Measurements from ENCODE around the gene CDK5R2. TPM values are rescaled to one million over a fixed set of nuclear protein-coding genes. Genes with fewer than 3 reads are reported as not detected.

CDK5R2 gene
- total RNA-seq, 1 donor from 2014 or later: 0.13 TPM

DNA sequence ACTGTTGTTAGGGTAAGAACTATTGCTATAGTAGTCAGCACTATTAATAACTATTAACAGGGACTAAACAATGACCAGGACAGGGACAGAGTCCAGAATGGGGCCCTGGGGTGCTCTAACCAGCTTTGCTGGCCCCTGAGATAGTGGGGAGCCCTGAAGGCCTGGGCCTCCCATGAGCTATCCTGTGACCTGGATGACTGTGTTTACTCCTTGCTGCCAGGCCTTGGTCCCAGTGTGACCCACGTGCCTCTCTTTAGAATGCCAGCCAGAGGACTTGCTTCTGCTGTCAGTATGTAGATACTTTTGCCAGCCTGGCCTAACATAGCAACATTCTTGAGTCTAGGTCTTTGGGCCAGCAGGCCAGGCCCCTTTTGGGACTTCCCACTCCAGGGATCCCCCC is 11.4 kb downstream of the CDK5R2 start:
- Mint-ChIP-seq H3K27me3 (ENCODE audit: unreplicated experiment) (peaks cover 17% of the 10 kb centered on the region), H3K4me1 (ENCODE audit: unreplicated experiment) (no peaks in the 10 kb centered on the region), H3K9me3 (ENCODE audit: unreplicated experiment) (no peaks in the 10 kb centered on the region), H3K4me3 (ENCODE audit: unreplicated experiment) (no peak overlapping the region), H3K27ac (ENCODE audit: unreplicated experiment) (no peak overlapping the region), H3K36me3 (ENCODE audit: low read depth, unreplicated experiment) (no peaks in the 10 kb centered on the region)
- DNase-seq (ENCODE audit: low spot score): no peak
- TF ChIP-seq, protein P1, sequence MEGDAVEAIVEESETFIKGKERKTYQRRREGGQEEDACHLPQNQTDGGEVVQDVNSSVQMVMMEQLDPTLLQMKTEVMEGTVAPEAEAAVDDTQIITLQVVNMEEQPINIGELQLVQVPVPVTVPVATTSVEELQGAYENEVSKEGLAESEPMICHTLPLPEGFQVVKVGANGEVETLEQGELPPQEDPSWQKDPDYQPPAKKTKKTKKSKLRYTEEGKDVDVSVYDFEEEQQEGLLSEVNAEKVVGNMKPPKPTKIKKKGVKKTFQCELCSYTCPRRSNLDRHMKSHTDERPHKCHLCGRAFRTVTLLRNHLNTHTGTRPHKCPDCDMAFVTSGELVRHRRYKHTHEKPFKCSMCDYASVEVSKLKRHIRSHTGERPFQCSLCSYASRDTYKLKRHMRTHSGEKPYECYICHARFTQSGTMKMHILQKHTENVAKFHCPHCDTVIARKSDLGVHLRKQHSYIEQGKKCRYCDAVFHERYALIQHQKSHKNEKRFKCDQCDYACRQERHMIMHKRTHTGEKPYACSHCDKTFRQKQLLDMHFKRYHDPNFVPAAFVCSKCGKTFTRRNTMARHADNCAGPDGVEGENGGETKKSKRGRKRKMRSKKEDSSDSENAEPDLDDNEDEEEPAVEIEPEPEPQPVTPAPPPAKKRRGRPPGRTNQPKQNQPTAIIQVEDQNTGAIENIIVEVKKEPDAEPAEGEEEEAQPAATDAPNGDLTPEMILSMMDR (IDR thresholded peaks at IDR 0.05; ENCODE audit: unreplicated experiment): no peak

DNA sequence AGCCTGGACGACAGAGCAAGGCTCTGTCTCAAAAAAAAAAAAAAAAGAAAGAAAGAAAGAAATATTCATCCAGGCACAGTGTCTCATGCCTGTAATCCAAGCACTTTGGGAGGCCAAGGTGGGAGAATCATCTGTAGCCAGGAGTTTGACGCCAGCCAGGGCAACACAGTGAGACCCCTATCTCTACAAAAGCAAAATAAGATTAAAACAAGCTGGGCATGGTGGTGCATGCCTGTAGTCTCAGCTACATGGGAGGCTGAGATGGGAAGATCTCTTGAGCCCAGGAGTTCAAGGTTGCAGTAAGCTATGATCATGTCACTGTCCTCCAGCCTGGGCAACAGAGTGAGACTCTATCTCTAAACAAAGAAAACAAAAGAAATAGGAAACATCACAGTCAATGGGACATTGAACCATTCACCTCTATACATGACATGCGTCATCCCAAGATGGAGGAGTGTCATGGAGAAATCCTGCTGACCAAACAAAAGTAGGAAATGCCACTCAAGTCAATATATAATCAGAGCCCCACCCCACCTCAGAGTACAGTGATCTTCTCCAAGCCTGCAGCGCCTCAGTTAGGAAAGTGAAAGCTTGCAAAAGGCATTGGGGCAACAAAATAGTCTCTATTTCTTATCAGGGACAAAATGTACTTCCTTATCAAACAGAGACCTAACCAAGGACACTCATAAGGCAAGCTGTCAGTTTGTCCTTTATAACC is 15.8 kb downstream of the CDK5R2 start:
- H3K4me1 Mint-ChIP-seq (ENCODE audit: unreplicated experiment): no peaks in the 10 kb centered on the region
- no peak overlapping the region for H3K27ac Mint-ChIP-seq (ENCODE audit: unreplicated experiment)
- H3K27me3 Mint-ChIP-seq (ENCODE audit: unreplicated experiment): peaks cover 33% of the 10 kb centered on the region
- no peaks in the 10 kb centered on the region for H3K9me3 Mint-ChIP-seq (ENCODE audit: unreplicated experiment)
- no peaks in the 10 kb centered on the region for H3K36me3 Mint-ChIP-seq (ENCODE audit: low read depth, unreplicated experiment)
- TF ChIP-seq, protein P1 (IDR thresholded peaks at IDR 0.05; ENCODE audit: unreplicated experiment): no peak
- no peak for DNase-seq (ENCODE audit: low spot score)
- no peak overlapping the region for H3K4me3 Mint-ChIP-seq (ENCODE audit: unreplicated experiment)

DNA sequence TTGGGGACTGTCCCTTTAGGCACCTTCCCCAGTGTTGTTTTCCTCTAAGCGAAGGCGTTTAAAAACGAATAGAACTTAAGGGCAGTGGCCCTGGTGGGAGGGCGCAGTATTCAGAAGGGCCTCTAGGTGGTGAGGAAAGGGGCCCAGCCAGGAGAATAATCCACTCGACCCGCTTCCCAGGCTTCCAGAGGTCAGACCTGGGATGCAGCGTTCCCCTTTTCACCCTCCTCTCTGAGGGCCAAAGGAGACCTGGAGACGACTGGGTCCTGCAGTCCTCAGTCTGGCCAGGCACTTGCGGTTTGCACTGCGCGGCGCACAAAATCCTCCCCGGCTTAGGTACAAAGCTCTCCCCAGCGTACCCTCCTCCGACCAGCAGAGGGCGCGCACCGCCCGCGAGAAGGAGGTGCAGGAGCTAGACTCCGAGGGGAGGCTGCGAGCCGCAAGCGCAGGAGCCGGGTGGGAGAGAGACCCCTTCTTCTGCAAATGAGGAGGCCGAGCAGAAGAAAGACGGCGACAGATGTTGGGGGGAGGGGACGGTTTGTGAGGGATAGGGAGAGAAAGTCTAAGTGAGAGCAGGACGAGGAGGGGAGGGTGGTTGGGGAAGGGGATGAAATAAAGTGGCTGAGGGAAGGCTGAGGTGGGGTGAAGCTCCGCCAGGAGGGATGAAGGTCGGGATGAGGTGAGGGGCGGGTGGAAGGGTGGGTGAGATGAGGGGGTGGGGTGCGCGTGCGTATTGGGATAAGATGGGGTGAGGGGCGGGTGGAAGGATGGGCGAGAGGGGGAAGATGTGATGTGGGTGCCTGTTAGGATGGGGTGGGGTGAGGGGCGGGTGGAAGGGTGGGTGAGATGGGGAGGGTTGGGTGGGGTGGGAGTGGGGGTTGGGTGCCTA is 20.6 kb downstream of the CDK5R2 start:
- TF ChIP-seq, protein P1 (IDR thresholded peaks at IDR 0.05; ENCODE audit: unreplicated experiment): peak; percentile 95
- H3K27me3 Mint-ChIP-seq (ENCODE audit: unreplicated experiment): peaks cover 44% of the 10 kb centered on the region
- H3K9me3 Mint-ChIP-seq (ENCODE audit: unreplicated experiment): no peaks in the 10 kb centered on the region
- H3K4me1 Mint-ChIP-seq (ENCODE audit: unreplicated experiment): peaks cover 13% of the 10 kb centered on the region
- no peak overlapping the region for H3K27ac Mint-ChIP-seq (ENCODE audit: unreplicated experiment)
- no peak overlapping the region for H3K4me3 Mint-ChIP-seq (ENCODE audit: unreplicated experiment)
- peak; percentile 93 for DNase-seq (ENCODE audit: low spot score)
- H3K36me3 Mint-ChIP-seq (ENCODE audit: low read depth, unreplicated experiment): no peaks in the 10 kb centered on the region

DNA sequence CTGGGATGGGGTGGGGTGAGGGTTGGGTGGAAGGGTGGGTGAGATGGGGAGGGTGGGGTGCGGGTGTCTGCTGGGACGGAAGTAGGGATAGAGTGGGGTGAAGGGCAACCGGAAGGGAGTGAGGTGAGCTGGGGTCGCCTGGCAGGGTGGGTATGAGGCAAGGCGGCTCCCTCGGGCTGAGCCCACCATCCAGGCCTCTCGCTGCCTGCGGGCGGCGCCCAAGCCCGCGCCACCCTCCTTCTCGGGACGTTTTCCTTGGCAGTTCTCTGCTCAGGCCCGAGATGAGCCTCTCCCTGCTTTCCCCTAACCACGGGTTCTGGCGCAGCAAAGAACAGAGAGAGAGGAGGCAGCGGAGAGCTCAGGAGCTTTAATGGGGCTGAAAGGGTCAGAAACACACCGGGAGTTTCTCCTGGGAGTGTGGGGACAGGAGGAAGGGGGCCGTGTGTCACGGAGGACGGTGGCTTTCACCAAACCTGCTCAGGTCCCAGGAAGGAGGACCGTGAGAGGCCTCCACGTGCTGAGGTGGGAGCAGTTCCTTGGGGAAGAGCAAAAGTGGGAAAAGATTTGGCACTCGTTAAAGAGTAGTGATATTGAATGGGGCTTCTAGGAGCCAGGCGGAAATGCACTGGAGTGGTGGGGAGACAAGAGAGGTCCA is 21.4 kb downstream of the CDK5R2 start:
- DNase-seq (ENCODE audit: low spot score): no peak
- Mint-ChIP-seq H3K27me3 (ENCODE audit: unreplicated experiment) (peaks cover 44% of the 10 kb centered on the region), H3K9me3 (ENCODE audit: unreplicated experiment) (no peaks in the 10 kb centered on the region), H3K36me3 (ENCODE audit: low read depth, unreplicated experiment) (no peaks in the 10 kb centered on the region), H3K4me3 (ENCODE audit: unreplicated experiment) (no peak overlapping the region), H3K4me1 (ENCODE audit: unreplicated experiment) (peaks cover 13% of the 10 kb centered on the region), H3K27ac (ENCODE audit: unreplicated experiment) (no peak overlapping the region)
- TF ChIP-seq, protein P1 (IDR thresholded peaks at IDR 0.05; ENCODE audit: unreplicated experiment): no peak

All from endothelial cell (in vitro differentiated cells).